GM21390 (cell line): Measurements from ENCODE around the gene ELF4.
"Not testable (repeated sequence)": the region's sequence is repeated elsewhere in the genome, so short reads cannot be mapped to it uniquely, and the experiment has no call there.

Experiments used
- ATAC-seq: cut with Tn5 transposase; IDR thresholded peaks from one replicate; pipeline ENCODE4 v1.9.1; 2021; ENCODE audit not compliant: unreplicated experiment

ELF4 gene

GRCh38 chrX:130115119-130115885 is 5.0 kb upstream of the ELF4 start:
- ATAC-seq = not testable (repeated sequence)

- no peak for ATAC-seq
Observed at GRCh38 chrX:130114141-130114588, 3.9 kb upstream of the ELF4 start.

- ATAC-seq = no peak
Observed at GRCh38 chrX:130111220-130112154, 1.2 kb upstream of the ELF4 start.

GRCh38 chrX:130109429-130110378 is 593 bp downstream of the ELF4 start:
- no peak for ATAC-seq

- ATAC-seq = peak; percentile 71
Observed at GRCh38 chrX:130108647-130109428, 1.5 kb downstream of the ELF4 start.

- no peak for ATAC-seq
Observed at GRCh38 chrX:130106071-130106470, 4.2 kb downstream of the ELF4 start.

- no peak for ATAC-seq
Observed at GRCh38 chrX:130105244-130105643, 5.1 kb downstream of the ELF4 start.

GRCh38 chrX:130103605-130104004 is 6.7 kb downstream of the ELF4 start:
- no peak for ATAC-seq

- ATAC-seq = no peak
Observed at GRCh38 chrX:130100180-130100579, 10.1 kb downstream of the ELF4 start.

GRCh38 chrX:130098210-130098552 is 12.1 kb downstream of the ELF4 start:
- no peak for ATAC-seq

GRCh38 chrX:130097507-130098209 is 12.6 kb downstream of the ELF4 start:
- ATAC-seq = no peak

- ATAC-seq = no peak
Observed at GRCh38 chrX:130095249-130096030, 14.9 kb downstream of the ELF4 start.

GRCh38 chrX:130094696-130095095 is 15.6 kb downstream of the ELF4 start:
- no peak for ATAC-seq

GRCh38 chrX:130093271-130093670 is 17.0 kb downstream of the ELF4 start:
- no peak for ATAC-seq

- ATAC-seq = peak; percentile 97
Observed at GRCh38 chrX:130091980-130092522, 18.2 kb downstream of the ELF4 start.

- ATAC-seq = no peak
Observed at GRCh38 chrX:130090364-130090763, 19.9 kb downstream of the ELF4 start.

GRCh38 chrX:130086447-130087206 is 23.7 kb downstream of the ELF4 start:
- peak; percentile 42 for ATAC-seq
